Measurements from ENCODE around the gene RAMP3. TPM values are rescaled to one million over a fixed set of nuclear protein-coding genes. Genes with fewer than 3 reads are reported as not detected.

RAMP3 gene
- total RNA-seq, 1 experiment from 2014 or later = not detected

GRCh38 chr7:45202625-45203024 is 45.0 kb downstream of the RAMP3 start:
- no peak for TF ChIP-seq EZH2 (IDR thresholded peaks at IDR 0.05; ENCODE audit: borderline replicate concordance, low read depth, low read length, poor library complexity, severe bottlenecking)
- TF ChIP-seq CTCF (conservative IDR thresholded peaks at IDR 0.05; ENCODE audit: low read depth, low read length) = no peak
- H3K27me3 ChIP-seq (replicated peaks; ENCODE audit: insufficient read depth, low read depth, low read length, poor library complexity) = peaks cover 32% of the 10 kb centered on the region
- H3K36me3 ChIP-seq (ENCODE audit: insufficient read depth, low read length, poor library complexity, severe bottlenecking) = no peaks in the 10 kb centered on the region
- no peak overlapping the region for H3K27ac ChIP-seq (ENCODE audit: low read depth, low read length, poor library complexity, severe bottlenecking)
- POLR2A ChIA-PET (ENCODE audit: low non-redundant PET) = no interaction called here
- H3K4me3 ChIP-seq (ENCODE audit: low read depth, low read length, poor library complexity, severe bottlenecking) = no peak overlapping the region
- BruUV-seq (replicated peaks) = no TSS peak
- no peaks in the 10 kb centered on the region for H3K4me1 ChIP-seq (ENCODE audit: insufficient read depth, low read length, poor library complexity, severe bottlenecking)
- no peak for DNase-seq (ENCODE audit: low spot score)
- intact Hi-C loops (cut with micrococcal nuclease; ENCODE audit: unreplicated experiment) = no loop called here
- CTCF ChIA-PET = no interaction called here
- H3K9me3 ChIP-seq (ENCODE audit: low read depth, low read length, poor library complexity, severe bottlenecking) = no peaks in the 10 kb centered on the region

GRCh38 chr7:45203036-45203435 is 45.4 kb downstream of the RAMP3 start:
- no peaks in the 10 kb centered on the region for H3K36me3 ChIP-seq (ENCODE audit: insufficient read depth, low read length, poor library complexity, severe bottlenecking)
- ChIA-PET CTCF (no interaction called here), POLR2A (ENCODE audit: low non-redundant PET) (no interaction called here)
- intact Hi-C loops (cut with micrococcal nuclease; ENCODE audit: unreplicated experiment) = no loop called here
- no peak overlapping the region for H3K27ac ChIP-seq (ENCODE audit: low read depth, low read length, poor library complexity, severe bottlenecking)
- no peaks in the 10 kb centered on the region for H3K9me3 ChIP-seq (ENCODE audit: low read depth, low read length, poor library complexity, severe bottlenecking)
- no peak overlapping the region for H3K4me3 ChIP-seq (ENCODE audit: low read depth, low read length, poor library complexity, severe bottlenecking)
- peaks cover 34% of the 10 kb centered on the region for H3K27me3 ChIP-seq (replicated peaks; ENCODE audit: insufficient read depth, low read depth, low read length, poor library complexity)
- H3K4me1 ChIP-seq (ENCODE audit: insufficient read depth, low read length, poor library complexity, severe bottlenecking) = no peaks in the 10 kb centered on the region
- no TSS peak for BruUV-seq (replicated peaks)
- no peak for DNase-seq (ENCODE audit: low spot score)
- TF ChIP-seq CTCF (conservative IDR thresholded peaks at IDR 0.05; ENCODE audit: low read depth, low read length) (no peak), EZH2 (IDR thresholded peaks at IDR 0.05; ENCODE audit: borderline replicate concordance, low read depth, low read length, poor library complexity, severe bottlenecking) (no peak)

GRCh38 chr7:45203459-45203858 is 45.9 kb downstream of the RAMP3 start:
- no peak for DNase-seq (ENCODE audit: low spot score)
- ChIA-PET CTCF (no interaction called here), POLR2A (ENCODE audit: low non-redundant PET) (no interaction called here)
- Histone ChIP-seq H3K27ac (ENCODE audit: low read depth, low read length, poor library complexity, severe bottlenecking) (no peak overlapping the region), H3K4me3 (ENCODE audit: low read depth, low read length, poor library complexity, severe bottlenecking) (no peak overlapping the region), H3K9me3 (ENCODE audit: low read depth, low read length, poor library complexity, severe bottlenecking) (no peaks in the 10 kb centered on the region), H3K4me1 (ENCODE audit: insufficient read depth, low read length, poor library complexity, severe bottlenecking) (no peaks in the 10 kb centered on the region), H3K27me3 (replicated peaks; ENCODE audit: insufficient read depth, low read depth, low read length, poor library complexity) (peaks cover 39% of the 10 kb centered on the region), H3K36me3 (ENCODE audit: insufficient read depth, low read length, poor library complexity, severe bottlenecking) (no peaks in the 10 kb centered on the region)
- TF ChIP-seq CTCF (conservative IDR thresholded peaks at IDR 0.05; ENCODE audit: low read depth, low read length) = no peak
- no peak for TF ChIP-seq EZH2 (IDR thresholded peaks at IDR 0.05; ENCODE audit: borderline replicate concordance, low read depth, low read length, poor library complexity, severe bottlenecking)
- intact Hi-C loops (cut with micrococcal nuclease; ENCODE audit: unreplicated experiment) = no loop called here
- BruUV-seq (replicated peaks) = no TSS peak
